A549 (cell line): ENCODE measurements around the gene CRYGB. TPM values are rescaled to one million over a fixed set of nuclear protein-coding genes. Genes with fewer than 3 reads are reported as not detected.

ENCODE experiments used
- ATAC-seq, 2 experiments: fragments of 200-7000 bp in 1 of 2; fragments of >200 bp in 1 of 2; cut with Nextera tagmentation in 1 of 2; cut with Tn5 transposase in 1 of 2; 3 replicates each; pipeline versions ENCODE4 v1.8.0 to v1.9.1; 2018 to 2020; ENCODE audit warnings: mild to moderate bottlenecking in 1 of 2, moderate library complexity in 1 of 2
- CTCF ChIA-PET: fragments of 300-600 bp; sonication (Branson Sonifier 250); formaldehyde crosslinking; extraction: SDS; loops from one replicate; lab custom pipeline; 2021; ENCODE audit warnings: antibody characterized with exemption, inconsistent platforms; lab: Yijun Ruan, JAX
- POLR2A ChIA-PET: fragments of 350-600 bp; formaldehyde crosslinking; extraction: SDS; loops from one replicate; lab custom pipeline; 2021; ENCODE audit warnings: antibody characterized with exemption, inconsistent platforms; lab: Yijun Ruan, JAX
- DNase-seq, 2 experiments: peaks; one replicate each; pipeline versions ENCODE4 v3.0.0 to v3.0.0-alpha.2; 2011 to 2016; ENCODE audit warnings: low read depth in 1 of 2, low spot score in 1 of 2
- FAIRE-seq: peaks from 2 replicates; lab custom pipeline; 2011; peaks lifted over from hg19 to GRCh38; lab: Jason Lieb, UNC
- H3K27ac ChIP-seq, 2 experiments: fragments of >200 bp; sonication (Bioruptor Twin); formaldehyde crosslinking; 3 replicates each; pipeline ENCODE4 v1.5.1; 2016 to 2017
- H3K4me1 ChIP-seq: fragments of >200 bp; sonication (Bioruptor Twin); formaldehyde crosslinking; 3 replicates; pipeline ENCODE4 v1.6.1; 2016
- H3K4me2 ChIP-seq: fragments of >200 bp; sonication (Bioruptor Twin); formaldehyde crosslinking; 3 replicates; pipeline ENCODE4 v1.6.1; 2016
- H3K4me3 ChIP-seq: fragments of >200 bp; sonication (Bioruptor Twin); formaldehyde crosslinking; 3 replicates; pipeline ENCODE4 v1.5.1; 2016
- H3K9me3 ChIP-seq: fragments of >200 bp; sonication (Bioruptor Twin); formaldehyde crosslinking; 3 replicates; pipeline ENCODE4 v1.6.1; 2016
- ATOH8 ChIP-seq: fragments of 250-450 bp; sonication (Bioruptor Pico); IDR thresholded peaks from 2 replicates; pipeline ENCODE4 v1.5.0; 2020; ENCODE audit warnings: low read depth, mild to moderate bottlenecking, moderate library complexity
- CEBPB ChIP-seq, 2 experiments: fragments of >200 bp in 1 of 2; sonication (Bioruptor Twin) in 1 of 2; formaldehyde crosslinking in 1 of 2; IDR thresholded peaks; 2 replicates each; pipeline ENCODE4 v1.6.1; 2012 to 2016
- CTCF ChIP-seq: fragments of >200 bp; sonication (Bioruptor Twin); formaldehyde crosslinking; IDR thresholded peaks from 3 replicates; pipeline ENCODE4 v1.5.1; 2016
- EHMT2 ChIP-seq: fragments of 200-600 bp; sonication (generic); IDR thresholded peaks from 2 replicates; pipeline ENCODE4 v1.6.1; 2016; ENCODE audit warnings: antibody characterized with exemption, low read depth, mild to moderate bottlenecking, moderate library complexity
- EP300 ChIP-seq, 2 experiments: fragments of >200 bp; sonication (Bioruptor Twin); formaldehyde crosslinking; IDR thresholded peaks; 2 replicates in 1 of 2; 3 replicates in 1 of 2; pipeline ENCODE4 v1.6.1; 2016 to 2017
- FOSL2 ChIP-seq, 2 experiments: fragments of 450-650 bp in 1 of 2; fragments of >200 bp in 1 of 2; sonication (Bioruptor Twin) in 1 of 2; formaldehyde crosslinking; IDR thresholded peaks; 2 replicates each; pipeline versions ENCODE4 v1.5.0 to v1.6.1; 2016 to 2020; ENCODE audit warnings: mild to moderate bottlenecking in 1 of 2, moderate library complexity in 1 of 2
- FOXS1 ChIP-seq: fragments of 250-450 bp; sonication (Bioruptor Pico); IDR thresholded peaks from 2 replicates; pipeline ENCODE4 v1.5.0; 2020; ENCODE audit warnings: mild to moderate bottlenecking, moderate library complexity
- HES2 ChIP-seq: fragments of >200 bp; sonication (Bioruptor Twin); formaldehyde crosslinking; IDR thresholded peaks from 2 replicates; pipeline ENCODE4 v1.6.1; 2016
- HEYL ChIP-seq: fragments of 250-450 bp; sonication (Bioruptor Pico); IDR thresholded peaks from 2 replicates; pipeline ENCODE4 v1.8.0; 2021; ENCODE audit warnings: mild to moderate bottlenecking, moderate library complexity
- KDM1A ChIP-seq: fragments of 200-600 bp; sonication (generic); IDR thresholded peaks from 2 replicates; pipeline ENCODE4 v1.6.1; 2016; ENCODE audit warnings: low read depth, mild to moderate bottlenecking
- MAFK ChIP-seq: fragments of 450-650 bp; IDR thresholded peaks from 2 replicates; pipeline ENCODE4 v1.6.1; 2014; ENCODE audit not compliant: partially characterized antibody
- MAX ChIP-seq: IDR thresholded peaks from 2 replicates; pipeline ENCODE4 v1.6.1; 2012
- MYC ChIP-seq: IDR thresholded peaks from 2 replicates; pipeline ENCODE4 v1.6.1; 2012; ENCODE audit warnings: mild to moderate bottlenecking, inconsistent platforms, low read length, improper control_type of control experiment, borderline replicate concordance
- NFE2L2 ChIP-seq: fragments of 150-350 bp; conservative IDR thresholded peaks from 2 replicates; pipeline ENCODE4 v1.6.1; 2014; ENCODE audit warnings: low read length
- NR3C1 ChIP-seq: fragments of >200 bp; sonication (Bioruptor Twin); formaldehyde crosslinking; IDR thresholded peaks from 3 replicates; pipeline ENCODE4 v1.6.1; 2017
- PBX3 ChIP-seq: IDR thresholded peaks from 2 replicates; pipeline ENCODE4 v1.6.1; 2012
- RARB ChIP-seq: fragments of 250-450 bp; sonication (Bioruptor Pico); IDR thresholded peaks from 2 replicates; pipeline ENCODE4 v1.8.0; 2021; ENCODE audit warnings: mild to moderate bottlenecking, moderate library complexity
- RFX5 ChIP-seq: fragments of 450-650 bp; IDR thresholded peaks from 2 replicates; pipeline ENCODE4 v1.7.1; 2014; ENCODE audit warnings: antibody characterized with exemption, mild to moderate bottlenecking, moderate library complexity
- RNF2 ChIP-seq: fragments of 200-600 bp; sonication (generic); IDR thresholded peaks from 2 replicates; pipeline ENCODE4 v1.6.1; 2016; ENCODE audit warnings: low read depth, mild to moderate bottlenecking, antibody characterized with exemption, moderate library complexity, borderline replicate concordance
- SMC3 ChIP-seq: fragments of >200 bp; sonication (Bioruptor Twin); formaldehyde crosslinking; IDR thresholded peaks from 3 replicates; pipeline ENCODE4 v1.6.1; 2018; ENCODE audit warnings: inconsistent platforms
- TP53 ChIP-seq: fragments of 250-450 bp; sonication (Bioruptor Pico); IDR thresholded peaks from 2 replicates; pipeline ENCODE4 v1.5.0; 2021; ENCODE audit warnings: mild to moderate bottlenecking, moderate library complexity
- USF2 ChIP-seq: fragments of 450-650 bp; IDR thresholded peaks from 2 replicates; pipeline ENCODE4 v1.6.1; 2014; ENCODE audit warnings: antibody characterized with exemption
- ZFP36 ChIP-seq: fragments of 450-650 bp; IDR thresholded peaks from 2 replicates; pipeline ENCODE4 v1.6.1; 2014; ENCODE audit warnings: borderline replicate concordance; ENCODE audit not compliant: partially characterized antibody
- WGBS: methylation state at CpG from one replicate; pipeline ENCODE4 v1.1.6; 2017; ENCODE audit errors: missing lambda C conversion rate; 5-methylcytosine and 5-hydroxymethylcytosine counted together
- polyA plus RNA-seq, 4 experiments: library from polyadenylated mRNA; depleted of rRNA in 3 of 4; stranded (reverse); fragments of >200 nt; fragmentation: RNase III in 1 of 4; extraction: RNeasy Plus Mini Kit Qiagen cat#74134 plus additional on column Dnase treatment in 1 of 4; gene quantifications; 2 replicates in 3 of 4; 3 replicates in 1 of 4; pipeline ENCODE4 v1.2.3, GENCODE V29; 2011 to 2017

Gene CRYGB
- polyA plus RNA-seq, 2 of the 4 experiments (the other 2 are of a cell fraction) = not detected

GRCh38 chr2:208142925-208143799 lies 2.8 kb downstream of the CRYGB start:
- FAIRE-seq = no peak
- H3K4me2 ChIP-seq = no peak overlapping the region
- WGBS = 75% methylated on average over 14 of the region's 14 CpGs
- no peak overlapping the region for H3K4me3 ChIP-seq
- ChIA-PET CTCF (interaction anchor here (0.6 to 2.2 kb wide), 6 partner anchors 13 to 247 kb away, joined by 3 to 11 read pairs (median 4); no protein-coding TSS in a partner anchor), POLR2A (no interaction called here)
- no peak; a peak in 1 of 6 replicates for ATAC-seq
- TF ChIP-seq MAX (no peak), PBX3 (no peak), FOSL2 (IDR thresholded peaks at IDR 0.05) (no peak), FOSL2 (CRISPR knock-in tag; IDR thresholded peaks at IDR 0.05) (no peak), TP53 (CRISPR knock-in tag) (no peak), NR3C1 (no peak), NFE2L2 (no peak), RNF2 (no peak)
- no peaks in the 10 kb centered on the region for H3K4me1 ChIP-seq
- no peak overlapping the region for H3K27ac ChIP-seq
- H3K9me3 ChIP-seq = no peaks in the 10 kb centered on the region
- DNase-seq = no peak

GRCh38 chr2:208142240-208142924 lies 3.6 kb downstream of the CRYGB start:
- FAIRE-seq (no peak), ATAC-seq (no peak; a peak in 1 of 6 replicates), DNase-seq (no peak)
- ChIA-PET POLR2A (no interaction called here), CTCF (interaction anchor here (1.0 to 2.2 kb wide), 3 partner anchors 33 to 205 kb away, joined by 3 to 11 read pairs (median 4); no protein-coding TSS in a partner anchor)
- WGBS = 58% methylated on average over 8 of the region's 8 CpGs
- Histone ChIP-seq H3K27ac (no peak overlapping the region), H3K4me2 (no peak overlapping the region), H3K4me1 (no peaks in the 10 kb centered on the region), H3K9me3 (no peaks in the 10 kb centered on the region), H3K4me3 (no peak overlapping the region)
- TF ChIP-seq SMC3 = no peak
- no peak for TF ChIP-seq RARB
- TF ChIP-seq ZFP36 = no peak
- no peak for TF ChIP-seq HES2
- TF ChIP-seq MYC = no peak
- TF ChIP-seq EP300 (IDR thresholded peaks at IDR 0.05) = no peak
- no peak for TF ChIP-seq HEYL (CRISPR knock-in tag)
- TF ChIP-seq EHMT2 = no peak
- TF ChIP-seq MAFK = no peak
- no peak for TF ChIP-seq CTCF
- TF ChIP-seq USF2 = no peak
- no peak for TF ChIP-seq FOXS1
- no peak for TF ChIP-seq RFX5
- no peak for TF ChIP-seq CEBPB (IDR thresholded peaks at IDR 0.05)
- no peak for TF ChIP-seq TP53 (CRISPR knock-in tag)
- no peak for TF ChIP-seq ATOH8
- no peak for TF ChIP-seq KDM1A
- TF ChIP-seq, all 56 proteins: peak for 0
